Fibroblast of villous mesenchyme (primary cell): ENCODE data around the gene ARHGEF9. TPM values are rescaled to one million over a fixed set of nuclear protein-coding genes. Genes with fewer than 3 reads are reported as not detected.

ENCODE experiments used
- DNase-seq: peaks from one replicate; pipeline ENCODE4 v3.0.0-alpha.2; 2010; ENCODE audit warnings: low read depth
- H3K4me3 ChIP-seq: 2 replicates; pipeline ENCODE4 v1.5.1; 2011; ENCODE audit warnings: low read depth, mild to moderate bottlenecking, low read length
- CTCF ChIP-seq: IDR thresholded peaks from 2 replicates; pipeline ENCODE4 v1.5.1; 2012; ENCODE audit warnings: low read depth, mild to moderate bottlenecking, low read length; ENCODE audit not compliant: insufficient read depth
- total RNA-seq: library from RNA; depleted of rRNA; stranded (reverse); fragments of >200 nt; gene quantifications from 2 replicates; pipeline ENCODE4 v1.2.3, GENCODE V29; 2012

The ARHGEF9 gene
- total RNA-seq, 1 donor: 10.8 TPM

DNA sequence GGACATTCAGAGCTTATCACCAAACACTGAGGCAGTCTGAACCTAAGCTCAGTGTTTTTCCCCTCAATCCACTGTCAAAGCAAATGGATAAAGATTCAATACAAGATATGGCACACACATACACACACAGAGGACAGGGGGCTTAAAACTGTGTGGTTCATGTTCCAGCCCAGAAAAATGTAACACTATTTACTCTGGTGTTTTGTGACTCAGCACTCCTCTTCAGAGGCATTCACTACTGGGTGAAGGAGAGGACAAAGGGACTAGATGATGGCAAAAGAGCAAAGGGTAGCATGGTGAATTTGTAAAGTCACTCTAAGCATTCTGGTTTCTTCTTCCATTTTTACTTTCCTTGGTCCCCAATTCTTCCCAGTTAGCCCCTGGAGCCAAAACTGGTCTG lies 120.3 kb downstream of the ARHGEF9 start:
- no peak overlapping the region for H3K4me3 ChIP-seq
- no peak for DNase-seq
- no peak for TF ChIP-seq CTCF

GRCh38 chrX:63664083-63664482 lies 120.9 kb downstream of the ARHGEF9 start:
- peak; percentile 42 for DNase-seq
- H3K4me3 ChIP-seq: no peak overlapping the region
- TF ChIP-seq CTCF: no peak

- TF ChIP-seq CTCF: no peak
- peak; percentile 14 for DNase-seq
- H3K4me3 ChIP-seq: no peak overlapping the region
Observed at GRCh38 chrX:63661676-63662075, 123.3 kb downstream of the ARHGEF9 start.

- H3K4me3 ChIP-seq: no peak overlapping the region
- no peak for TF ChIP-seq CTCF
- DNase-seq: no peak
Observed at GRCh38 chrX:63658920-63659319, 126.1 kb downstream of the ARHGEF9 start.

GRCh38 chrX:63657821-63658220 lies 127.2 kb downstream of the ARHGEF9 start:
- no peak for TF ChIP-seq CTCF
- DNase-seq: peak; percentile 64
- no peak overlapping the region for H3K4me3 ChIP-seq

DNA sequence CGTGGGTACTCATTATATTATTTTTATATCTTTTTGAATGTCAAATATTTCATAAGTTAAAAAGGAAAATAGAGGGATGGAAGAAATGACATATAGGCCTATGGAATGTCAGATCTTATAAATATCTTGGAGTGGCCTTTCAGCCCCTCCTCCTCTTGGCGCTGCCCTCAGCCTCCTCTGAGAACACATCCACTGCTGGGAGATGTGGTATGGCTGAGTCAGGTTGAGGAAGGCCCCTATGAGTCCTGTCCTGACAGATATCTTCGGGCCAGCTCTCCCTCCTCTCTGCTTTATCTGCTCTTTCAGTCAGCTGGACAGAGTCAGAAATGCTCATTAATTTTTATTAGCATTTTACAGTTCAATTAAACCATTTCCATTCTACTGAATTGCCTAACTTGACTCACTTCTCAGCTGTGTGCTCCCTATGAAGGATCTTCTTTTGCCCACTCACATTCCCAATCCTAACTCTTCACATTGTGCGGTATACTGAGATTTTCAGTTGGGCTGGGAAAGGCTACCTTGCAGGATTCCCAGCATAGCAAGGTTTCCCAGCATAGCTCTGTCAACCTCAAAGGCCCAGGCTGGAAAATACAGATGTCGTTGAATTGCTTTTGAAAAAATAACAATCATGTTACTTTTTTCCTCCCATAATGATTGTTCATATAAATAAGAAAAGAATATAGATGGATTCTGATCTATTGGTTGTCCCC lies 128.0 kb downstream of the ARHGEF9 start:
- no peak overlapping the region for H3K4me3 ChIP-seq
- no peak for TF ChIP-seq CTCF
- DNase-seq: peak; percentile 38
